NK-92 (cell line): ENCODE results near the gene ANTKMT.
A peak's percentile ranks its signal among the peaks of the same experiment; 100 is the strongest.

Source experiments
- DNase-seq: peaks from one replicate; lab custom pipeline; 2025; ENCODE audit not compliant: unreplicated experiment; lab: John Stamatoyannopoulos, UW

The ANTKMT gene

GRCh38 chr16:720990-721764 lies at the start of gene ANTKMT:
Gene ANTKMT (plus strand): TSS chr16:721146. CDS start chr16:721275, 129 bp downstream.
- DNase-seq: no peak

- DNase-seq: no peak
Measured at GRCh38 chr16:671353-672131, 49.4 kb upstream of the ANTKMT start.

GRCh38 chr16:672371-672770 lies 48.6 kb upstream of the ANTKMT start:
- no peak for DNase-seq

- no peak for DNase-seq
Measured at GRCh38 chr16:672851-673250, 48.1 kb upstream of the ANTKMT start.

- DNase-seq: no peak
Measured at GRCh38 chr16:673399-673991, 47.5 kb upstream of the ANTKMT start.

GRCh38 chr16:674214-674881 lies 46.6 kb upstream of the ANTKMT start:
- DNase-seq: no peak

GRCh38 chr16:674968-675883 lies 45.7 kb upstream of the ANTKMT start, which contains the start of gene RHBDL1:
Gene RHBDL1 (plus strand): TSS chr16:675671. CDS start chr16:675791, 120 bp downstream.
- no peak for DNase-seq

- DNase-seq: no peak
Measured at GRCh38 chr16:675884-676564, 44.9 kb upstream of the ANTKMT start.

- no peak for DNase-seq
Measured at GRCh38 chr16:676565-676902, 44.4 kb upstream of the ANTKMT start.

GRCh38 chr16:676913-677312 lies 44.0 kb upstream of the ANTKMT start:
- DNase-seq: no peak

- no peak for DNase-seq
Measured at GRCh38 chr16:677316-678190, 43.4 kb upstream of the ANTKMT start.

GRCh38 chr16:678209-678857 lies 42.6 kb upstream of the ANTKMT start:
- no peak for DNase-seq

GRCh38 chr16:678858-679813 lies 41.8 kb upstream of the ANTKMT start:
- no peak for DNase-seq

GRCh38 chr16:679814-680624 lies 40.9 kb upstream of the ANTKMT start, which contains the start of gene STUB1:
Gene STUB1 (plus strand): TSS chr16:680410. CDS start chr16:680526, 116 bp downstream.
- peak; percentile 35 for DNase-seq

GRCh38 chr16:680625-680945 lies 40.4 kb upstream of the ANTKMT start:
- no peak for DNase-seq

- no peak for DNase-seq
Measured at GRCh38 chr16:680967-681745, 39.8 kb upstream of the ANTKMT start.
